ENCODE data around the gene CACNA2D2.

- no peak for TF ChIP-seq CTCF (conservative IDR thresholded peaks at IDR 0.05; ENCODE audit: low read length)
- TF ChIP-seq EZH2phosphoT487 (IDR thresholded peaks at IDR 0.05; ENCODE audit: borderline replicate concordance) = no peak
Measured at GRCh38 chr3:50336452-50337174, 166.8 kb downstream of the CACNA2D2 start.
